A673 (cell line): Measurements from ENCODE around the gene CFAP221.
"Not testable (repeated sequence)": the region's sequence is repeated elsewhere in the genome, so short reads cannot be mapped to it uniquely, and the experiment has no call there.

Source experiments
- CTCF ChIP-seq: fragments of 300-800, 200-600 bp; sonication (generic); conservative IDR thresholded peaks from 2 replicates; pipeline ENCODE4 v1.5.1; 2017; ENCODE audit warnings: low read depth, mild to moderate bottlenecking, antibody characterized with exemption, low read length, moderate library complexity, mixed read lengths
- EZH2 ChIP-seq: fragments of 200-600 bp; sonication (generic); IDR thresholded peaks from 2 replicates; pipeline ENCODE4 v1.6.1; 2017; ENCODE audit warnings: borderline replicate concordance, low read depth, mild to moderate bottlenecking, mixed read lengths, antibody characterized with exemption, low read length; ENCODE audit not compliant: poor library complexity, severe bottlenecking

GRCh38 chr2:119614140-119614539 lies 69.9 kb downstream of the CFAP221 start:
- not testable (repeated sequence) for TF ChIP-seq CTCF, EZH2
